Fibroblast of lung (primary cell): ENCODE results near the gene AMN. TPM values are rescaled to one million over a fixed set of nuclear protein-coding genes. Genes with fewer than 3 reads are reported as not detected.

Experiments used
- DNase-seq, 2 donors: peaks; one replicate each; pipeline versions ENCODE4 v3.0.0 to v3.0.0-alpha.2; 2010; ENCODE audit warnings: low read depth in 2 of 2
- H2AFZ ChIP-seq: 2 replicates; pipeline ENCODE4 v1.5.1; 2012; ENCODE audit warnings: low read length, control low read depth, inconsistent platforms
- H3K27ac ChIP-seq: 2 replicates; pipeline ENCODE4 v1.5.1; 2011; ENCODE audit warnings: low read length, control low read depth; ENCODE audit not compliant: insufficient read depth
- H3K27me3 ChIP-seq: 2 replicates; pipeline ENCODE4 v1.5.1; 2011; ENCODE audit warnings: mild to moderate bottlenecking, low read length; ENCODE audit not compliant: control insufficient read depth, insufficient read depth
- H3K36me3 ChIP-seq: 2 replicates; pipeline ENCODE4 v1.5.1; 2011; ENCODE audit warnings: low read length; ENCODE audit not compliant: control insufficient read depth, insufficient read depth
- H3K4me1 ChIP-seq: 2 replicates; pipeline ENCODE4 v1.5.1; 2011; ENCODE audit warnings: low read length; ENCODE audit not compliant: control insufficient read depth, insufficient read depth; ENCODE audit errors: extremely low read depth
- H3K4me2 ChIP-seq: 2 replicates; pipeline ENCODE4 v1.5.1; 2011; ENCODE audit warnings: low read length, control low read depth; ENCODE audit not compliant: insufficient read depth; ENCODE audit errors: extremely low read depth
- H3K4me3 ChIP-seq, 4 experiments: fragments of 200-600 bp in 1 of 4; sonication (generic) in 1 of 4; replicated peaks in 1 of 4; 2 replicates each; pipeline ENCODE4 v1.5.1; 2011 to 2016; ENCODE audit warnings: low read length in 4 of 4, low read depth in 3 of 4, mild to moderate bottlenecking in 3 of 4, control low read depth in 2 of 4, inconsistent platforms in 1 of 4, mixed read lengths in 1 of 4; ENCODE audit not compliant: insufficient read depth in 1 of 4; ENCODE audit errors: control extremely low read depth in 1 of 4
- H3K79me2 ChIP-seq: 2 replicates; pipeline ENCODE4 v1.5.1; 2012; ENCODE audit warnings: mild to moderate bottlenecking, low read length, inconsistent platforms; ENCODE audit not compliant: control insufficient read depth, insufficient read depth
- H3K9ac ChIP-seq: 2 replicates; pipeline ENCODE4 v1.5.1; 2011; ENCODE audit warnings: mild to moderate bottlenecking, low read length, control low read depth; ENCODE audit not compliant: insufficient read depth
- H3K9me3 ChIP-seq: 2 replicates; pipeline ENCODE4 v1.5.1; 2012; ENCODE audit warnings: low read depth, low read length; ENCODE audit not compliant: control insufficient read depth, insufficient read depth
- H4K20me1 ChIP-seq: 2 replicates; pipeline ENCODE4 v1.5.1; 2011; ENCODE audit warnings: low read length; ENCODE audit not compliant: control insufficient read depth, insufficient read depth; ENCODE audit errors: extremely low read depth
- EZH2 ChIP-seq: IDR thresholded peaks from 2 replicates; pipeline ENCODE4 v1.5.1; 2012; ENCODE audit warnings: low read length, control low read depth, mild to moderate bottlenecking; ENCODE audit errors: missing control alignments
- polyA plus RNA-seq, 2 donors: library from polyadenylated mRNA; depleted of rRNA in 1 of 2; stranded (reverse) in 1 of 2; unstranded in 1 of 2; fragments of >200 nt; gene quantifications; 2 replicates each; pipeline ENCODE4 v1.2.1, GENCODE V29; 2011 to 2012; ENCODE audit warnings: missing spikeins in 1 of 2
- total RNA-seq: library from RNA; depleted of rRNA; stranded (reverse); fragments of >200 nt; gene quantifications from 2 replicates; pipeline ENCODE4 v1.2.1, GENCODE V29; 2014
- TF ChIP-seq, protein P1 (sequence below), 2 donors: IDR thresholded peaks in 1 of 2; conservative IDR thresholded peaks in 1 of 2; 1 replicate in 1 of 2; 2 replicates in 1 of 2; pipeline ENCODE4 v1.5.1; 2011 to 2012; ENCODE audit warnings: low read length in 2 of 2, control low read depth in 1 of 2, inconsistent platforms in 1 of 2, low read depth in 1 of 2, mild to moderate bottlenecking in 1 of 2

The AMN gene
- total and polyA plus RNA-seq, 2 donors (not counting 1 experiment from before 2014, with no cell fraction given): under 0.01 TPM; not detected in 1

DNA sequence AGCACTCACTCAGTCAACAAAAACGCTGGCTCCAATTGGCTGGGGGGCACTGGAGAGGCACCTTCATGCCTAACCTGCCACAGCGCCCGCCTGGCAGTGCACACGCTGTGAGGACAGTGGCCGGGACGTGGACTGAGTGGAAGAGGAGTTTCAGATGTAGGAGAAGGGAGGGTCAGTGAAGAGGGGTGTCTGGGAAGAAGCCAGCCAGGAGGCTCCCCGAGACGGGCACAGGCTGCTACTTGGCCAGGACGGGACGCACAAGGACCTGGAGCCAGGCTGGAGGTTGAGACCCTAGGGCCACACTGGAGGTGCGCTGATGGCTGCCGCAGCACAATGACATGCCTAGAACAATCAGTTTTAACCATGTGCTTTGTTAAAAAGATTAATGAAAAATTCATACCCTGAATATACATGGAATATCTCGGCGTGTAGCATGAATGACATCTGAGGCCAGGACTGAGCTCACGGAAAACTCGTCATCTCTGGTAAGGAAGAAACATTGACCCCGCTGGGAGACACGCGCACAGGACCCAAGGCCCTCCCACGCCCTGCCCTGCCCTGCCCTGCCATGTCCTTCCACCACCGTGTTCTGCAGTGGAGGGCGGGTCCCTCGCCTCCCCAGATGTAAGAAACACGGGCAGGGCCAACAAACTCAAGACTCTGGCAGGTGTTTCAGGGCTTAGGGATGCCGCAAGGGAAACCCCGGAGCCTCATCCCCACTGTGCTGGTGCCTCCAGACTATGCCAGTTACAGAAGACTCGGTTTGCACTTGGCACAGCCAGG is 25.0 kb downstream of the AMN start:
- no peak for DNase-seq
- Histone ChIP-seq H3K4me2 (no peak overlapping the region), H3K36me3 (peaks cover 52% of the 10 kb centered on the region), H3K9me3 (no peaks in the 10 kb centered on the region), H3K9ac (no peak overlapping the region), H3K4me3 (no peak overlapping the region), H3K4me1 (no peaks in the 10 kb centered on the region), H4K20me1 (no peaks in the 10 kb centered on the region), H3K27ac (no peak overlapping the region), H3K27me3 (no peaks in the 10 kb centered on the region), H3K79me2 (no peaks in the 10 kb centered on the region), H2AFZ (no peak overlapping the region)
- TF ChIP-seq EZH2: no peak
- TF ChIP-seq, protein P1, sequence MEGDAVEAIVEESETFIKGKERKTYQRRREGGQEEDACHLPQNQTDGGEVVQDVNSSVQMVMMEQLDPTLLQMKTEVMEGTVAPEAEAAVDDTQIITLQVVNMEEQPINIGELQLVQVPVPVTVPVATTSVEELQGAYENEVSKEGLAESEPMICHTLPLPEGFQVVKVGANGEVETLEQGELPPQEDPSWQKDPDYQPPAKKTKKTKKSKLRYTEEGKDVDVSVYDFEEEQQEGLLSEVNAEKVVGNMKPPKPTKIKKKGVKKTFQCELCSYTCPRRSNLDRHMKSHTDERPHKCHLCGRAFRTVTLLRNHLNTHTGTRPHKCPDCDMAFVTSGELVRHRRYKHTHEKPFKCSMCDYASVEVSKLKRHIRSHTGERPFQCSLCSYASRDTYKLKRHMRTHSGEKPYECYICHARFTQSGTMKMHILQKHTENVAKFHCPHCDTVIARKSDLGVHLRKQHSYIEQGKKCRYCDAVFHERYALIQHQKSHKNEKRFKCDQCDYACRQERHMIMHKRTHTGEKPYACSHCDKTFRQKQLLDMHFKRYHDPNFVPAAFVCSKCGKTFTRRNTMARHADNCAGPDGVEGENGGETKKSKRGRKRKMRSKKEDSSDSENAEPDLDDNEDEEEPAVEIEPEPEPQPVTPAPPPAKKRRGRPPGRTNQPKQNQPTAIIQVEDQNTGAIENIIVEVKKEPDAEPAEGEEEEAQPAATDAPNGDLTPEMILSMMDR (conservative IDR thresholded peaks at IDR 0.05 in 1 of 2, IDR thresholded peaks at IDR 0.05 in 1 of 2; ENCODE audit: low read depth in 1 of 2, low read length in 2 of 2): no peak

DNA sequence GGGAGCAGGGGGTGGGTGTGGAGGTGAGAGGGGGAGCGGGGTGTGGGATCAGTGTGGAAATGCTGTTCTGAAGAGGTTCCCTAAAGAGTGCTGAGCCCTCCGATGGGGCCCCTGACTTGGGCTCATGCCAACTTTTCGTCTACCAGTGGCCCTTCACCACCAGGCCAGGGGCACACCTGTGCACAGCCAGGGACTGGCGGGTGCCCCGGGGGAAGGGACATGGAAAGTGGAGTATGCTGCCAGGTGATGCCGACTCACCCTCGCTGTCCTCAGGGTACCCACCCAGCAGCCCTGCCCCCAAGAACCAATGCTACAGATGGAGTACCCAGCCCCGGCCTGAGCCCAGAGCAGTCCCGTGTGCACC is 26.2 kb downstream of the AMN start:
- Histone ChIP-seq H3K79me2 (no peaks in the 10 kb centered on the region), H3K4me1 (no peaks in the 10 kb centered on the region), H3K36me3 (peaks cover 54% of the 10 kb centered on the region), H3K9ac (no peak overlapping the region), H3K27me3 (no peaks in the 10 kb centered on the region), H3K4me3 (no peak overlapping the region), H3K9me3 (no peaks in the 10 kb centered on the region), H2AFZ (no peak overlapping the region), H3K27ac (peak overlapping the region; percentile 14), H3K4me2 (no peak overlapping the region), H4K20me1 (no peaks in the 10 kb centered on the region)
- TF ChIP-seq, protein P1 (conservative IDR thresholded peaks at IDR 0.05 in 1 of 2, IDR thresholded peaks at IDR 0.05 in 1 of 2; ENCODE audit: low read depth in 1 of 2, low read length in 2 of 2): no peak
- no peak for TF ChIP-seq EZH2
- DNase-seq: no peak

DNA sequence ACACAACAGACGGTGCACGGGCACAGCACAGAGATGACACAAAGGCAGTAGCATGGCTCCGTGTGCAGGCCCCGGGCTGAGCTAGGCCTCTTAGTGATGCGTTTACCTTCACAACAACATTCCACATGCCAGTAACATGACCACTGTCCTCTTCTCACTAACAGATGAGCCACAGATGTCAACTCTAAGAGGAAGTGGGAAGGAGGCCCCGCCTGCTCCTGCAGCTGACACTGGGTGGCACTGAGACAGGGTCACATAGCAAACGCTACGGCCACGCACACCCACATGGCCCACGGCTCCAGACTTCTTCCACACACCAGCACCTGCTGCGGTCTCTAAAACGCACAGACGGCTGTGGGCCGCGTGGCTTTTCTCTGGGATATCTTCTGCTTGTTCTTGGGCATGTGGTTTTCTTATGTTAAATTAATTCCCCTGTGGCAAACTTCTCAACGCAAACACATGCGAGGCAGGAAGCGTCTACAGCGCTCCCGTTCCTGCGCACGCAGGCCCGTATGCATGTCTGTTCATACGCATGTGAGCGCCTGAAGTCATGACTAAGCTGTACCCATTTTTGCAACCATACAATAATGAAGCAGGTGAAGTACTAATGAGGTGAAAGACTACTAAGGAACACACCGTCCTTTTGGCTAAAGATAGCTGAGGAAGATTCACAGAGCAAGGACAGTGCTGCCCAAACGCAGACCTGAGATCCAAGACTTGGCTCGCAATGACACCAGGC is 26.8 kb downstream of the AMN start:
- Histone ChIP-seq H3K79me2 (no peaks in the 10 kb centered on the region), H3K4me2 (no peak overlapping the region), H3K4me1 (no peaks in the 10 kb centered on the region), H3K4me3 (no peak overlapping the region), H4K20me1 (no peaks in the 10 kb centered on the region), H3K27me3 (no peaks in the 10 kb centered on the region), H3K36me3 (peaks cover 51% of the 10 kb centered on the region), H3K9ac (no peak overlapping the region), H2AFZ (no peak overlapping the region), H3K9me3 (no peaks in the 10 kb centered on the region), H3K27ac (peak overlapping the region; percentile 14)
- DNase-seq: peak in 1 of 2 donors; percentile 22
- TF ChIP-seq EZH2: no peak
- TF ChIP-seq, protein P1 (conservative IDR thresholded peaks at IDR 0.05 in 1 of 2, IDR thresholded peaks at IDR 0.05 in 1 of 2; ENCODE audit: low read depth in 1 of 2, low read length in 2 of 2): no peak
